T47D (cell line): ENCODE data around the gene FAM20A.

ENCODE experiments used
- DNase-seq, 2 experiments: peaks; one replicate each; pipeline versions ENCODE4 v3.0.0 to v3.0.0-alpha.2; 2011 to 2012; ENCODE audit warnings: low read depth in 1 of 2, low spot score in 1 of 2
- JUND ChIP-seq: IDR thresholded peaks from 2 replicates; pipeline ENCODE4 v1.6.1; 2012; ENCODE audit warnings: low read depth
- in situ Hi-C: cut with HindIII; loops from 2 replicates; pipeline ENCODE4 v1.10.0; 2016; ENCODE audit warnings: low sequenced_read_pairs, low pct_unique_long_range_greater_than_20kb

Gene FAM20A

GRCh38 chr17:68579194-68579927 is 21.8 kb downstream of the FAM20A start:
- DNase-seq = no peak
- in situ Hi-C loops = no loop called here
- TF ChIP-seq JUND = no peak

- DNase-seq = no peak
- in situ Hi-C loops = no loop called here
- TF ChIP-seq JUND = no peak
Observed at GRCh38 chr17:68578236-68578635, 22.9 kb downstream of the FAM20A start.

GRCh38 chr17:68577497-68577821 is 23.7 kb downstream of the FAM20A start:
- no peak for TF ChIP-seq JUND
- in situ Hi-C loops = no loop called here
- no peak for DNase-seq

- in situ Hi-C loops = no loop called here
- no peak for TF ChIP-seq JUND
- DNase-seq = no peak
Observed at GRCh38 chr17:68576811-68577496, 24.2 kb downstream of the FAM20A start.

GRCh38 chr17:68576137-68576536 is 25.0 kb downstream of the FAM20A start:
- in situ Hi-C loops = no loop called here
- DNase-seq = no peak
- TF ChIP-seq JUND = no peak

GRCh38 chr17:68573338-68573737 is 27.8 kb downstream of the FAM20A start:
- DNase-seq = no peak
- in situ Hi-C loops = no loop called here
- no peak for TF ChIP-seq JUND

GRCh38 chr17:68572138-68572842 is 28.9 kb downstream of the FAM20A start:
- no peak for DNase-seq
- in situ Hi-C loops = no loop called here
- TF ChIP-seq JUND = no peak

GRCh38 chr17:68570526-68570925 is 30.6 kb downstream of the FAM20A start:
- in situ Hi-C loops = no loop called here
- DNase-seq = no peak
- TF ChIP-seq JUND = no peak

GRCh38 chr17:68569346-68569745 is 31.8 kb downstream of the FAM20A start:
- no peak for DNase-seq
- no peak for TF ChIP-seq JUND
- in situ Hi-C loops = no loop called here

- DNase-seq = no peak
- in situ Hi-C loops = no loop called here
- no peak for TF ChIP-seq JUND
Observed at GRCh38 chr17:68568581-68568980, 32.6 kb downstream of the FAM20A start.

GRCh38 chr17:68567581-68567980 is 33.6 kb downstream of the FAM20A start:
- TF ChIP-seq JUND = no peak
- in situ Hi-C loops = no loop called here
- no peak for DNase-seq

- DNase-seq = no peak
- in situ Hi-C loops = no loop called here
- no peak for TF ChIP-seq JUND
Observed at GRCh38 chr17:68567035-68567434, 34.1 kb downstream of the FAM20A start.

- no peak for DNase-seq
- in situ Hi-C loops = no loop called here
- no peak for TF ChIP-seq JUND
Observed at GRCh38 chr17:68566442-68566738, 34.8 kb downstream of the FAM20A start.
